Measurements from ENCODE around the gene PSMD2. TPM values are rescaled to one million over a fixed set of nuclear protein-coding genes. Genes with fewer than 3 reads are reported as not detected.

The PSMD2 gene
- 319 and 363 TPM in 2 replicates for polyA plus RNA-seq
- polyA minus RNA-seq: 411 and 429 TPM in 2 replicates

DNA sequence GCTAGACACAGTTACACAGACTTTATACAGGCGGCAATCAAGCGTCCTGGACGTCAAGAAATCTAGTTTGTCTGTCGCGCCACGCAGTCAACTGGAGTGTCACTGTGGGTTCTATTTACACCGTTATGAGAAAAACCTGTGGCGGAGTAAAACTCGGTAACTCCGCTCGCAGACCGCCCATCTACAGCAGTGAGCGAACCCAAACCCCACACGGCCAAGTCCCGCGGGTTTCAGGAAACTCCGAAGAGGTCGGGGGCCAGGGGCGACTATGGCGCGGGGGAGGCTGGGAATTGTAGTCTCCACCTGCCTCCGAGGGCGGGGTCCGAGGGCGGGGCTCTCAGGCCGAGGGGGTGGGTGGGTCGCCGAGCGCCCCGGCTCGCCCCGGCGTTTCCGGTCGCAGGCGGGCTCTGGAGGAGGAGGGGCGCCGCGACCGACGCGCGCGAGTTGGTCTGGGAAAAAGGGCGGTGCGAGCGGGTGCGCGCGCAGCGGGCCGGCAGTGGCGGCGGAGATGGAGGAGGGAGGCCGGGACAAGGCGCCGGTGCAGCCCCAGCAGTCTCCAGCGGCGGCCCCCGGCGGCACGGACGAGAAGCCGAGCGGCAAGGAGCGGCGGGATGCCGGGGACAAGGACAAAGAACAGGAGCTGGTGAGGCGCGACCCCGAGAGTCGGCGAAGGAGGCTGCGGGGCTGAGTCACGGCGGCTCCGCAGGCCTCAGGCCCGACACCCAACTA lies at the start of gene PSMD2:
TSS of gene PSMD2 (plus strand) at position 483 of the 729 bp plus-strand sequence. CDS start at position 509, 26 bp downstream.
- peak within 1 kb of the TSS; percentile 92 for H3K9ac ChIP-seq (ENCODE audit: low read length)
- H3K4me2 ChIP-seq (ENCODE audit: low read length): peak within 1 kb of the TSS; percentile 65
- H4K20me1 ChIP-seq (ENCODE audit: insufficient read depth): no peaks in the 10 kb centered on the region
- TF ChIP-seq, protein P1, sequence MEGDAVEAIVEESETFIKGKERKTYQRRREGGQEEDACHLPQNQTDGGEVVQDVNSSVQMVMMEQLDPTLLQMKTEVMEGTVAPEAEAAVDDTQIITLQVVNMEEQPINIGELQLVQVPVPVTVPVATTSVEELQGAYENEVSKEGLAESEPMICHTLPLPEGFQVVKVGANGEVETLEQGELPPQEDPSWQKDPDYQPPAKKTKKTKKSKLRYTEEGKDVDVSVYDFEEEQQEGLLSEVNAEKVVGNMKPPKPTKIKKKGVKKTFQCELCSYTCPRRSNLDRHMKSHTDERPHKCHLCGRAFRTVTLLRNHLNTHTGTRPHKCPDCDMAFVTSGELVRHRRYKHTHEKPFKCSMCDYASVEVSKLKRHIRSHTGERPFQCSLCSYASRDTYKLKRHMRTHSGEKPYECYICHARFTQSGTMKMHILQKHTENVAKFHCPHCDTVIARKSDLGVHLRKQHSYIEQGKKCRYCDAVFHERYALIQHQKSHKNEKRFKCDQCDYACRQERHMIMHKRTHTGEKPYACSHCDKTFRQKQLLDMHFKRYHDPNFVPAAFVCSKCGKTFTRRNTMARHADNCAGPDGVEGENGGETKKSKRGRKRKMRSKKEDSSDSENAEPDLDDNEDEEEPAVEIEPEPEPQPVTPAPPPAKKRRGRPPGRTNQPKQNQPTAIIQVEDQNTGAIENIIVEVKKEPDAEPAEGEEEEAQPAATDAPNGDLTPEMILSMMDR (IDR thresholded peaks at IDR 0.05; ENCODE audit: poor library complexity, severe bottlenecking): no peak
- TF ChIP-seq EZH2 (IDR thresholded peaks at IDR 0.05; ENCODE audit: borderline replicate concordance, insufficient read depth, low read length, poor library complexity, severe bottlenecking) (no peak), POLR2AphosphoS5 (IDR thresholded peaks at IDR 0.05) (peak; percentile 96), RAD21 (conservative IDR thresholded peaks at IDR 0.05) (peak; percentile 34), SMC3 (conservative IDR thresholded peaks at IDR 0.05; ENCODE audit: poor library complexity) (peak; percentile 28), MXI1 (conservative IDR thresholded peaks at IDR 0.05; ENCODE audit: poor library complexity, severe bottlenecking) (peak; percentile 78), EP300 (conservative IDR thresholded peaks at IDR 0.05; ENCODE audit: poor library complexity, severe bottlenecking) (peak; percentile 32)
- no peaks in the 10 kb centered on the region for H3K36me3 ChIP-seq (ENCODE audit: insufficient read depth, low read length)
- peak within 1 kb of the TSS; percentile 96 for H3K4me3 ChIP-seq (ENCODE audit: low read length)
- H3F3A ChIP-seq (ENCODE audit: insufficient read depth, low read length, poor library complexity, severe bottlenecking): no peaks in the 10 kb centered on the region
- H2AFZ ChIP-seq (ENCODE audit: low read depth, low read length): peak within 1 kb of the TSS; percentile 80
- no peaks in the 10 kb centered on the region for H3K9me3 ChIP-seq (ENCODE audit: low read length)
- peaks cover 21% of the 10 kb centered on the region for H3K79me2 ChIP-seq (replicated peaks; ENCODE audit: insufficient read depth, low read length)
- H3K9me2 ChIP-seq (ENCODE audit: insufficient read depth, low read length): no peaks in the 10 kb centered on the region
- H3K27me3 ChIP-seq (ENCODE audit: insufficient read depth, low read depth, low read length): no peaks in the 10 kb centered on the region
- peak within 1 kb of the TSS; percentile 84 for H3K27ac ChIP-seq (ENCODE audit: low read length)

DNA sequence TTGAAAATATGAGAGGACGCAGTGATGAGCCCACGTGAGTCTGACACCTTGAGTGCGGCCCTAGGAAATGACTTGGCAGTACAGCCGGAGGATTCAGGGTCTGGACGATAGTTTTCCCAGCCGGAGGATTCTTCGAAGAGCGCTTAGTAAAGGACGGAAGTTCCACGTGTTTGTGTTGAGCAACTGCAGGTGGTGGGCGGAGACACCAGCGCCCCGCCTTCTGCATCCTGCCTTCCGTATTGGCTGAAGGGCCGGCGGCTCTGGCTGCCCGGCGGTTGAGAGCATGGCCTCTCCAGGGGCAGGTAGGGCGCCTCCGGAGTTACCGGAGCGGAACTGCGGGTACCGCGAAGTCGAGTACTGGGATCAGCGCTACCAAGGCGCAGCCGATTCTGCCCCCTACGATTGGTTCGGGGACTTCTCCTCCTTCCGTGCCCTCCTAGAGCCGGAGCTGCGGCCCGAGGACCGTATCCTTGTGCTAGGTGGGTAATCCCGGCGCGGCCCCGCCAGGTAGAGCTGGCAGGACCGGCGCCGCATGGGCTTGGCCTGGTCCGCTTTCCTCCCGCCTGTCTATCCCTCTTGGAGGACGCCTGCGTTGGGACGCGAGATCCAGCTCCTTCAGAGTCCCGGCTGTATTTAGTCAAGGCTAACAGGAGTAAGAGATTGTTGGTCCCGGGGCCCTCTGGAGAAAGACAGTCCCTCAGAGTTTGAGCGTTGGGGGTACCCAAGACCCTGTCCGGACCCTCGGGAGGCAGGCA lies 49.5 kb upstream of the PSMD2 start, which contains the start of gene EEF1AKMT4:
TSS of gene EEF1AKMT4 (plus strand) at position 261 of the 755 bp plus-strand sequence. CDS start at position 284, 23 bp downstream.
- no peaks in the 10 kb centered on the region for H3K36me3 ChIP-seq (ENCODE audit: insufficient read depth, low read length)
- H3F3A ChIP-seq (ENCODE audit: insufficient read depth, low read length, poor library complexity, severe bottlenecking): no peaks in the 10 kb centered on the region
- peak within 1 kb of the TSS; percentile 74 for H2AFZ ChIP-seq (ENCODE audit: low read depth, low read length)
- H3K79me2 ChIP-seq (replicated peaks; ENCODE audit: insufficient read depth, low read length): no peaks in the 10 kb centered on the region
- H3K4me3 ChIP-seq (ENCODE audit: low read length): peak within 1 kb of the TSS; percentile 73
- H3K9me3 ChIP-seq (ENCODE audit: low read length): no peaks in the 10 kb centered on the region
- H3K4me2 ChIP-seq (ENCODE audit: low read length): peak within 1 kb of the TSS; percentile 97
- H3K9ac ChIP-seq (ENCODE audit: low read length): peak within 1 kb of the TSS; percentile 70
- no peaks in the 10 kb centered on the region for H4K20me1 ChIP-seq (ENCODE audit: insufficient read depth)
- TF ChIP-seq MXI1 (conservative IDR thresholded peaks at IDR 0.05; ENCODE audit: poor library complexity, severe bottlenecking) (peak; percentile 98), EP300 (conservative IDR thresholded peaks at IDR 0.05; ENCODE audit: poor library complexity, severe bottlenecking) (no peak), TAF1 (IDR thresholded peaks at IDR 0.05; ENCODE audit: low read depth) (no peak), POLR2AphosphoS5 (IDR thresholded peaks at IDR 0.05) (no peak), SMC3 (conservative IDR thresholded peaks at IDR 0.05; ENCODE audit: poor library complexity) (peak; percentile 56), RAD21 (conservative IDR thresholded peaks at IDR 0.05) (peak; percentile 60), EZH2 (IDR thresholded peaks at IDR 0.05; ENCODE audit: borderline replicate concordance, insufficient read depth, low read length, poor library complexity, severe bottlenecking) (no peak)
- TF ChIP-seq, protein P2, sequence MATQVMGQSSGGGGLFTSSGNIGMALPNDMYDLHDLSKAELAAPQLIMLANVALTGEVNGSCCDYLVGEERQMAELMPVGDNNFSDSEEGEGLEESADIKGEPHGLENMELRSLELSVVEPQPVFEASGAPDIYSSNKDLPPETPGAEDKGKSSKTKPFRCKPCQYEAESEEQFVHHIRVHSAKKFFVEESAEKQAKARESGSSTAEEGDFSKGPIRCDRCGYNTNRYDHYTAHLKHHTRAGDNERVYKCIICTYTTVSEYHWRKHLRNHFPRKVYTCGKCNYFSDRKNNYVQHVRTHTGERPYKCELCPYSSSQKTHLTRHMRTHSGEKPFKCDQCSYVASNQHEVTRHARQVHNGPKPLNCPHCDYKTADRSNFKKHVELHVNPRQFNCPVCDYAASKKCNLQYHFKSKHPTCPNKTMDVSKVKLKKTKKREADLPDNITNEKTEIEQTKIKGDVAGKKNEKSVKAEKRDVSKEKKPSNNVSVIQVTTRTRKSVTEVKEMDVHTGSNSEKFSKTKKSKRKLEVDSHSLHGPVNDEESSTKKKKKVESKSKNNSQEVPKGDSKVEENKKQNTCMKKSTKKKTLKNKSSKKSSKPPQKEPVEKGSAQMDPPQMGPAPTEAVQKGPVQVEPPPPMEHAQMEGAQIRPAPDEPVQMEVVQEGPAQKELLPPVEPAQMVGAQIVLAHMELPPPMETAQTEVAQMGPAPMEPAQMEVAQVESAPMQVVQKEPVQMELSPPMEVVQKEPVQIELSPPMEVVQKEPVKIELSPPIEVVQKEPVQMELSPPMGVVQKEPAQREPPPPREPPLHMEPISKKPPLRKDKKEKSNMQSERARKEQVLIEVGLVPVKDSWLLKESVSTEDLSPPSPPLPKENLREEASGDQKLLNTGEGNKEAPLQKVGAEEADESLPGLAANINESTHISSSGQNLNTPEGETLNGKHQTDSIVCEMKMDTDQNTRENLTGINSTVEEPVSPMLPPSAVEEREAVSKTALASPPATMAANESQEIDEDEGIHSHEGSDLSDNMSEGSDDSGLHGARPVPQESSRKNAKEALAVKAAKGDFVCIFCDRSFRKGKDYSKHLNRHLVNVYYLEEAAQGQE (IDR thresholded peaks at IDR 0.05; ENCODE audit: borderline replicate concordance): no peak
- TF ChIP-seq, protein P1 (IDR thresholded peaks at IDR 0.05; ENCODE audit: poor library complexity, severe bottlenecking): peak; percentile 91
- peak within 1 kb of the TSS; percentile 77 for H3K27ac ChIP-seq (ENCODE audit: low read length)
- H3K27me3 ChIP-seq (ENCODE audit: insufficient read depth, low read depth, low read length): no peaks in the 10 kb centered on the region
- H3K9me2 ChIP-seq (ENCODE audit: insufficient read depth, low read length): no peaks in the 10 kb centered on the region

Data from neural cell (in vitro differentiated cells).